Measurements from ENCODE around the gene PWWP2B.
A peak's percentile ranks its signal among the peaks of the same experiment; 100 is the strongest.

Gene PWWP2B

GRCh38 chr10:132397036-132397541 lies at the start of gene PWWP2B:
PWWP2B (plus strand) TSS chr10:132397200; CDS start chr10:132397227, 27 bp downstream.
- peak; percentile 53 for DNase-seq

GRCh38 chr10:132347211-132347930 lies 49.6 kb upstream of the PWWP2B start:
- no peak for DNase-seq

- no peak for DNase-seq
Observed at GRCh38 chr10:132347931-132348267, 49.1 kb upstream of the PWWP2B start.

GRCh38 chr10:132349766-132350165 lies 47.2 kb upstream of the PWWP2B start:
- DNase-seq: no peak

GRCh38 chr10:132350391-132350790 lies 46.6 kb upstream of the PWWP2B start:
- DNase-seq: no peak

GRCh38 chr10:132350946-132351345 lies 46.1 kb upstream of the PWWP2B start:
- no peak for DNase-seq

GRCh38 chr10:132351611-132352010 lies 45.4 kb upstream of the PWWP2B start:
- DNase-seq: no peak

GRCh38 chr10:132352462-132353308 lies 44.3 kb upstream of the PWWP2B start:
- peak; percentile 33 for DNase-seq

GRCh38 chr10:132353456-132354355 lies 43.3 kb upstream of the PWWP2B start:
- no peak for DNase-seq

GRCh38 chr10:132354356-132355094 lies 42.5 kb upstream of the PWWP2B start:
- no peak for DNase-seq

- no peak for DNase-seq
Observed at GRCh38 chr10:132355297-132355696, 41.7 kb upstream of the PWWP2B start.

- DNase-seq: no peak
Observed at GRCh38 chr10:132355754-132356153, 41.2 kb upstream of the PWWP2B start.

- no peak for DNase-seq
Observed at GRCh38 chr10:132356621-132357195, 40.3 kb upstream of the PWWP2B start.

GRCh38 chr10:132357286-132358058 lies 39.5 kb upstream of the PWWP2B start:
- no peak for DNase-seq

- peak; percentile 1 for DNase-seq
Observed at GRCh38 chr10:132359305-132360040, 37.5 kb upstream of the PWWP2B start.

- peak; percentile 4 for DNase-seq
Observed at GRCh38 chr10:132360766-132361447, 36.1 kb upstream of the PWWP2B start.

GRCh38 chr10:132361581-132362101 lies 35.4 kb upstream of the PWWP2B start:
- DNase-seq: no peak

- DNase-seq: no peak
Observed at GRCh38 chr10:132362151-132362611, 34.8 kb upstream of the PWWP2B start.

GRCh38 chr10:132363376-132363775 lies 33.6 kb upstream of the PWWP2B start:
- DNase-seq: no peak
